GM19035 (cell line): Measurements from ENCODE around the gene CDH4.

ENCODE experiments used
- ATAC-seq: cut with Tn5 transposase; IDR thresholded peaks from one replicate; pipeline ENCODE4 v1.9.1; 2021; ENCODE audit not compliant: unreplicated experiment

The CDH4 gene

DNA sequence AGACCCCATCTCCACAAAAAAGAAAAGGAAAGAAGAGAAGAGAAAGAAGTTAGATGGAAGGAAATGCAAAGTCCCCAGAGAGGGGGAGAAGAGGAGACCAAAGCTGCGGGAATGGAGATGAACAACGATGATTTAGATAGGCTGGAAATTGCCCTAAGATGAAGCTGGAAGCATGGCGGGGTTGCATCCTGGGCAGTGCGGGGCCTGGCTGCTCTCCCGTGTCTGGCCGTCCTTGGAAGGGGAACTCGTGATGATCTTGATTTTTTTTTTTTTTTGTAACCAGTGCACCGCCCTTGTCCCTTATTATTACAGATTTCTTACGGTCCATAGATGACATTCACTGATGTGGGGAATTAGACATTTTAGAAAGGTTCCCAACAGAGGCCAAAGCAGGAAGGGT, 276.5 kb downstream of the CDH4 start:
- no peak for ATAC-seq

DNA sequence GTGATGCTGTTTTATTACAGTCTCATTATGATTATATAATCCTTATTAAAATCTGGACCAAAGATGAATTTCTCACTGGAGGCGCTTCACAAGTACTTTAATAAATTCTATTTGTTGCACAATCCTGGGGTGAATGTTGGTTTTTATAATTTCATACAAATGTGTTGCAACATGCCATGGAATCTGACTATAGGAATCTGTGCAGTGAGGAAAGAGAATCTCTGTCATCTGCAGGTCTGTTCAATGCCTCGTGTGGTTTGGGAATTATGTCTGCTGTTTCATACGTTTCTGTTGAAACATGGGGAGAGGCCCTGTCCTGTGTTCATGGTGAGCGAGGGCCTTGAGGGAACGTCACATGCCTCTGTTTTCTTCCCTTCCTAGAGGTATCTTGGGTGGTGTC, 277.3 kb downstream of the CDH4 start:
- ATAC-seq, result no peak

DNA sequence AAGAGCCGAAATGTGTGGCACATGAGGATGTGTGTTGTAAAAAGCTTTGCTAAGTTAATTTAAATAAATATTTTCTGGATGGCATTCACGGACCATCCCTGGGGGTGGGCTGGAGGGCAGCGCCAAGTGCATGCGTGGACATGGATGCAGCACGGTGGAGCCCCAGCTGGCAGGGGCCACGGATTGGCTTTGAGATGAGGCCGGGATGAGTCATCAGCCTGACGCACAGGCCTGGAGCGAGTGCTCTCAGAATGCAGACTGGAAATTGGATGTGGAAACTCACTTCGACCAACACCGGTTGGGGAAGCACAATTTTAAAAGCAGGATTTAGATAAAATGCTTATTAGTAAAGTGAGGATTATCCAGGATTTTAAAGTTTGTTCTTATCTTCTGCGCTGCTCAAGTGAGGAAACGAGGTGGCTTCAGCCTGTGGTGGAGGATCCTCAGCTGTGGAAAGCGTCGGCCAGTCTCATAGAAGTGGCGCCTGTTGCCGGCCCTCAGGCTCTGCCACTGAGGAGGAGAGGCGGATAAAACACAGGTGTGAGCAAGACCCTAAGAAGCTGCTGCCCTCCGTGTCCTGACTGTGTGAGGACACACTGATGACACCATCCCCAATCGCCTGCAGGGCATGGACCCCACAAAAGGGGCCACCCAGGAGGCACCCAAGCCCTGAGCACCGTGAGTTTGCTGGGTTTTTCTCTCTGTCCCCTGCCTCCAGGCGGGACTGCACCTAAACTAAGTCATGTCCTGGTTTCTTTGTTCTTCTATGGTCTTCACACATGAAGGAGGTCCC, 279.7 kb downstream of the CDH4 start:
- no peak for ATAC-seq

DNA sequence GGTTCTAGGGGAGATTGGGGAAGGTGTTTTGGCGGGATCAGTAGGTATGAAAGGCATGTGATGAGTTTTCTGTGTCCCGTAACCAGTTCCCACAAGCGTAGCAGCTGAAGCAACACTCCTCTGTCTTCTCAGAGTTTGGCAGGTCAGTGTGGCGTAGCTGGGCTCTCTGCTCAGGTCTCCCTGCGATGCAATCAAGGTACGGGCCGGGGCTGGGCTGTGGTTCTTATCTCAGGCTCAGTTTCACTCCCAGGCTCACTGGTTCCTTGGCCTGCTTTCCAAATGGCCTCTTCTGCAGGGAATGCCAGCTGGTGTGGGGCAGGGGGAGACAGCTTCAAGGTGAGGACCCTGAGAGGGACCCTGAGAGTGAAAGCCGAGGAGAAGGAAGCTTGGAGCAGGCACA, 280.7 kb downstream of the CDH4 start:
- ATAC-seq, result no peak

DNA sequence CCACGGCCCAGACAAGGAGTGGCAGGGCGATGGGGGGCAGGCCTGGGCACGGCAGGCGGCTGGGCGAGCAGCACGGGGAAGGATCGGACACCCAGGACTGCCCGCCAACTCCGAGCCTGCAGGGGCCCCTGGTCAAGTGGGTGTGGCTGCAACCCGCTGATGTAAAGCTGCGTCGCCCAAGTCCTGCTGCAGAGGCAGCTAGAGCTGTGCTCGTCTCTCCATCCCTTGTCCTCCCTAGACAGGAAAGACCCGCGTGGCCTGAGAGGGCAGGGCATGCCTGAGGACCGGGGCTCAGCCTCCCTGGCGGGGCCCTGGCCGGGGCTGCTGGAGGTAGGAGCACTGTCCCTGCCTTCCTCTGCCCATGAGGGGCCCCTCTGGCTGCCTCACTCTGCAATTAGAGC, 281.2 kb downstream of the CDH4 start:
- ATAC-seq, result no peak

DNA sequence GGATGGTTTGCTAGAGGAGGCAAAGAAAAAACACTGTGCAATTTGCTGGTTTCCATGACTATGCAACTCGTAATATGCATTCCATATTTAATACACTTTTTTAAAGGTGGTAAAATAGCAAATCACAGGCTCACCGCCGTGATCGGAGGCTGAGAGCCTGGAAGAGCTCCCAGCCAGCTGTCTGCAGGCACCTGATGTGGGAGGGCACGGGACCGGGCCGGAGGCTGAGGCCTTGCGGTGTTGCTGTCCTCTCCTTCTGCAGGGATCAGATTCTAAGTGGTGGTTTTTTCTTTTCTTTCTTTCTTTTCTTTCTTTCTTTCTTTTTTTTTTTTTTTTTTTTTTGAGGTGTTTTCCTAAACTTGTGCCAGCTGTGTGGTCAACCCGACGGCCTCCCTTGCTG, 282.3 kb downstream of the CDH4 start:
- no peak for ATAC-seq

DNA sequence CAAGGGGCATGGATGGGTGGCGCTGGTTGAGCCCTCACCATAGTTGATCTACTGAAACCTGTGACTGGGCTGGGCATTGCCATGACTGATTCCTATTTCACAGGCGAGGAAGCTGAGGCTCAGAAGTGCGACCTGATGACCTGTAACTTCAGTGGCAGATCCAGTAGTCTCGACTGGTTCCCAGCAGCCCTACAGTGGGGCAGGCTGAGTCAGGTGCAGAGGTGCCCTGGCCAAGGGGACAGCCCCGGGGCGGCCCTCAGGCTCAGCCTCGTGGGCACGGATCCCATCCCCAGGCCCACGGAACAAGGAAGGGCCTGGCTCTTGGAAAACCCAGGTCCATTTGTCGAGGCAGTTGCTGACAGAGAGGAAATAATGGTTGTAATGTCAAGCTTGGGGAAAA, 283.0 kb downstream of the CDH4 start:
- no peak for ATAC-seq

DNA sequence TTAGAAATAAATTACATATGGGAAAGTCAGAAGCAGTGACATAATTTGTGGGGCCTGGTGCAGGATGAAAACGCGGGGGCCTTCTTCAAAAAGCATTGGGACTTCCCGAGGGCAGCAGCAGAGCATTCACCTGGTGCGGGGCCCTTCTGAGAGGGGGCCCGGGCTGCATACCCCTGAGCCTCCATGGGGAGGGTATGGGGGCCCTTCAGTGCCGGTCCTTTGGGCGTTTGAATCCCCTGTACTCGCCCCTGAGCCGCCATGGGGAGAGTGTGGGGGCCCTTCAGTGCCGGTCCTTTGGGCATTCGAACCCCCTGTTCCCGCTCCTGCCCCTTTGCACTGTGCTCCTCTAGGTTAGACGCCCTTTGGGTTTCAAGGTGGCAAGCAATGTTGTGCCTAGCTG, 283.5 kb downstream of the CDH4 start:
- no peak for ATAC-seq

DNA sequence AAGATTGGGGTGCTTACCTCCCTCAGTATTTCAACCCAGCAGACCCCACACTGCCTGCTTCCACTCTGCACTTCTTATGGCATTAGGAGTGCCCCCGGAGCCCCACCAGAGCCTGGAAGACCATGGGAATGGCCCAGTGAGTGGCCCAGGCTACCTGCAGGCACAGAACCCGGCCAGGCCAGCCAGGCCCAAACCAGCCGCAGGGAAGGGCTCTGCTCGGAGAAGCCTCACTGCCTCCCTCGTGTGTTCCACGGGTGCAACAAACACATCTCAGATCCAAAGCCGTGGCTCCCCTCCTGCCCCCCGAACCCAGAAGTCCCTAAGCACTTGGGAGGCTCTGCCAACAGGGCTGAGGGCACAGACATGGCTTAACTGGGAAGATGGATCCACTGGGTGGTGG, 283.9 kb downstream of the CDH4 start:
- no peak for ATAC-seq

DNA sequence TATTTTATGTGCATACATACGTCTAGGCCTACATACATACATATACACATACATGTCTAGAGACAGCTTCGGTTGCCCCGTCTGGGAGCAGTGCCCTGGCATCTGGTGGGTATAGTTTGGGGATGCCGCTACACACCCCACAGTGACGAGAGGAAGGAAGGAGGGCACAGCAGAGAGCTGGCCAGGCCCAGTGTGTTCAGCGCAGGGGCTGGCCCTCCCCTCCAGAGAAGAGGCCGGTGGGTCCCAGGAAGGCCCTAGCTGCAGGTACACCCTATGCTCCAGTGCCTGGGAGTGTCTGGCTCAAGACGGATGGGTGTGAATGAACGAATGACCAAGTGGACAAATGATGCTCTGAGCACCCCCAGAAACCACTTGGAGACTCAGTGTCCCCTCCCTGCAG, 284.6 kb downstream of the CDH4 start:
- ATAC-seq, result no peak

DNA sequence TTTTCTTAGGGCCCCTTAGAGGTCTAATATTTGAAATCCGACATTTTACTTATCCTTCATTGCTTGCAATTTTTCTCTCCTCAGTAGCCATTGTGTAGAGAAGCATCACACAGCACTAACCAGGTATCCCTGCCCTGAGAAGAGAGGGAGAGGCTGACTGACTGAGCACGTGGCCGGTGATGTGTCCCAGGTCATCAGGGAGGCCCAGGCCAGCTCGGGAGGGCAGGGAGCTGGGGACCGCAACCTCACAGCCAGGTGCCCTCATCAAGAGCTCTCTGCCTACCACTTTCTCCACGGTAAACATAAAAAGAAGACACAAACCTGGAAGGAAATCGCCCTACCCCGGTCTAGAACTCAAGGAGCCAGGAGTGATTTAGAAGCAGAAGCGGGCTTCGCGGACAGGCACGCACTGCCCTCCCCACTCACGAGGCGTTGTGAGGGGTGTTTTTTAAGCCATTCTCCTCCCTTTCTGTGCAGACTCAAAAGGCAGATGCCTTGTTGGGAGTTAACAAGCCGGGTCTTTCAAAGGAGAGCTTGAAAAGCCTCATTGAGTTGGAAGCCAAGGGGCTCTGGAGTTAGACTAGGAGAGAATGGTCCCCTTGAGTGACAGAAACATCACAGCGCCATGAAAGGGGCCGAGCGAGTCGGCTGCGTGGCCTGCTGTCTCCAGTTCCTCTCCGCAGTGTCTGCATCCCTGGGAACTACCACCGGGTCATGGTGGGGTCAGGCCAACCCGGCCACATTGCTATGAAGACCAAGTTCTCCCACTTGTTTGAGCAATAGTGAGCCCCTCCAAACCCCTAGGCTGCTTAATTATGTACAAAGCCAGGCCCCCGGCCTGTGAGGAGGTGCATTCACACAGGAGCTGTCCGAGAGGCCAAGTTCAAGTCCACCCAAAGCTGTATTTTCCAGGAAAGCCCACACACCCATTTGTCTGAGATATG, 285.4 kb downstream of the CDH4 start:
- no peak for ATAC-seq

DNA sequence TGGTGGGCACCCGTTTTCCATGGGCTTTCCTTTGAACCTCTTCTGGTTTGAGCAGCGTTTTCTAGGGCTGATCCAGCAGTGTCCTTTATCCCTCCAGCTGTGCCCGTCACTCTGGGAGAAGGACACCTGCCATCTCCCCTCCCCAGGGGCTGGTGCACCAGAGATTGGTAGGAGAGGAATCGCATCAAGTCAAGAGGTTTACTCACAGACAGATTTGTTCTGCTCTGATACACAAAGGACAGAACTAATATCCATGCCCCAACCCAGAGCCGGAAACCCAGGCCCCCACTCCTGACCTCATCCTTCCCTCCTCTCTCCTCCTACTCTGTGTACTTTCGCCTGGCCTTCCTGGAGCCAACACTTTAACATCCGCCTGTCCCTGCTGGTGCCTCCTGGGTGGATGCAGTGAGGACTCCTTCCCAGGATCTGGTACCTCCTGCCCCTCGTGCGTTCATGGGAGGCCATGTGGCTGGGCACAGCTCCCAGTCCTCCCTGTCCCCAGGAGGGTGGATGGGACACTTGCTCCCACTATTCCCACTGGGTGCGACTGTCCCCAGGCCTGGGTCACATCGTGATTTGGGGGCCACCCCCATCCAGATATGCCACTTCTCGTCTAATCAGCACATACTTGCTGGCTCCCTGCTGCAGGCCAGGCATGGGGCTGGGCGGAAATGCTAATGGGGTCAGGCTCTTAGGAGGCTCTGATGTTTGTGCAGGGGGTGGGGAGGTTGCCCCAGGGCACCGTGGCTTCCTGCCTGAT, 286.3 kb downstream of the CDH4 start:
- no peak for ATAC-seq

DNA sequence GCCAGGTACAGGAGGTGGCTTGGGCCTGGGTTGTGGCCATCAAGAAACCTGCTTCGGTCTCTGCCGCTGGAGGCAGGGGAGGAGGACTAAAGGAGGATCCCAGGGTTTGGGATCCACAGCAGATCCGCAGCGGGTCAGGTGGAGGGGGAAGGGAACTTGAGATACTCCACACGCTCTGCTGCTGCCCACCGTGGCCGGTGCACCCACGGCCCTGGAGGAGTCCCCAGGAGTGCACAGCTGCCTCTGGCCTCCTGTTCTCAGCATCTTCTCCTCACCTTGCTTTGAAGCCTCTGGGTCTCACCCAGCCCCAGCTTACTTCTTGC, 286.8 kb downstream of the CDH4 start:
- no peak for ATAC-seq

DNA sequence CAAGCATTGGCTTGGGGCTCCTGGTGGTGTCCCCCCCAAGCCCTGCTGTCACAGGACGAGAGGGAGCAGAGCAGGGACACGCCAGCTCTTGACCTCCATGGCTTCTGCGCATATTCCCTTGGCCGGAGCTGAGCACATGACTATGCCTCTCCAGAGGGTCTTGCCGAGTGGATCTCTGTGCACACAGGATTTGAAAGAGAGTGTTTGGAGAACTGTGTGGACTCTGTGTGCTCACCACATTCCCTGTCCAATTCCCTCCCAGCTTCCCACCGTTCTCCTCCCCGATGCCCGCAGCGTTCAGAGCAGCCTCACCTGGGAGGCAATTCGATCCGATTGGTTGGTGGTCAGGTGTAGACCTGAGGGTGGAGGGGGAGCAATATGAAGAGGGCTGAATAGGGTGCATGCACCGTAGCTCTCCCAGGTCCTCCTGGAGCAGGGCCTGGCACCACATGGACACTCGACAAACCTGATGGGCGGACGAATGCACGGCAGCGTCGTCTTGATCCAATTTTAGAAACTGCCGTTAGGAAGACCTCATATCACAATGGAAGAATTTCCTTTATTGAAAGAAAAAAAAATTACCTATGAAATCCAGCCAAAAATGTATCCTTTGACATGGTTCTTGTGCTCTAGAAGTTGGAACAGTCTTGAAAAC, 287.8 kb downstream of the CDH4 start:
- ATAC-seq, result no peak

DNA sequence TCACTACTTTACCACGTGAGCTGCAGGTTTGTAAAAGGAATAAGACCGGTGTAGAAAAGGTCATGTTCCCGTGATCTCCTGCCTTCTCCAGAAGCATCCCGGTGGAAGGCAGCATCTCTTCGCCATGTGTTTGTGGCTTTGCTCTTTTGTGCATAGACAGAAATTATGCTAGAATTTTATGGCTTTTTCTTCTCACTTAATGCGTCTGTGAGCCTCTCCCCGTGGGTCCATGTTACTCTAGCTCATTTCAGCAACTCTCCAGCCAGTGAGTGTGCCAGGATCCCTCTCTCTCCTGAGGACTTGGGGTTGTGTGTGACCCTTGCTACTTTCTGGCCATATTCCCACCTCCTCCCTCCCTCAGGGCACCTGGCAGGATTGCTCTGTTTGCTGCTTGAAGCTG, 289.5 kb downstream of the CDH4 start:
- no peak for ATAC-seq

DNA sequence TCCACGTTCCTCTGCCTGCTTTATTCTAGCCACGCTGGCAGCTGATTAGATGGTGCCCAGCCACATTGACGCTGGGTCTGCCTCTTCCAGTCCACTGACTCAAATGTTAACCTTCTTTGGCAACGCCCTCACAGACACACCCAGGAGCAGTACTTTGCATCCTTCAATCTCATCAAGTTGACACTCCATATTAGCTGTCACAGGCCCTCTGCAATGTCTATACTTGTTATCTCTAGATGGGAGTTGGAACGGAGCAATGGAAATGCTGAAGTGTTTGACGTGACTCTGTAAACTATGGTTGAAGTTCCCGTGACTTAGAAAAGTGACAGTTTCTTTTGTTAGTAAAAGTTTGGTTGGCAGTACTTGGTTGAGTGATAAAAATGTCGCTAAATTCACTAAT, 291.0 kb downstream of the CDH4 start:
- no peak for ATAC-seq

DNA sequence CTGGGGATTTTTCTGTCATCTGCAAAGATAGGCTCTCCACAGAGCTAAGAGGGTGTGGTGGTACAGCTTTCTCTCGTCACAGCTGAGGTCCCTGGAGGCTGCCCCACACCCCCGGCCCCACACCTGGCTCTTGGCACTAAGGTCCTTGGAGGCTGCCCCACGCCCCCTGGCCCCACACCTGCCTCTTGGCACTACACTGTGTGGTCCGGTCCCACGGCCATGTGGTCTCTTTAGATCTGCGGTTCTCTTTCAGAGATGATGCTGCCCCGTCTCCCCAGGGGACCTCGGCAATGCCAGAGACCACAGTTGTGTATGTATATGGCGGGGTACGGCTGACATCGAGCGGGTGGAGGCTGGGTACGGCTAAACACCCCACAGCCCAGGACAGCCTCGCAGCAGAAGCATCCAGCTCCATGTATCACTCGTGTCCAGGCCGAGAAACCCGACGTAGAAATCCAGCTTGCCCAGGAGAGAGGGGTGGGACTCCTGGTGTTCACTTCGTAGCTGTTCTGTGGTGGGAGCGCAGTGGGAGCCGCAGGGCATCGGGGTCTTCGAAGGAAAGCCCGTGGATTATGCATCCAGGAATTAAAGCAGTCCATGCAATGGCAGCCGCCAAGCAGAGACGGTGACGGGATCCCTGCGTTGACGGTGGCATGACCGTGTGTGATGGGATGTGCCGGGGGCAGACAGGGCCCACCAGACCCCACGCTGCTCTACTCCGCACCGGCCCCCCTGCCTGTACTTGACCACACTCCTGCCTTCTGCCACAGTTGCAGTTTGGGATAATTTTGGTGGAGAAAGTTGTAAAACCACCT, 292.1 kb downstream of the CDH4 start:
- ATAC-seq, result no peak

DNA sequence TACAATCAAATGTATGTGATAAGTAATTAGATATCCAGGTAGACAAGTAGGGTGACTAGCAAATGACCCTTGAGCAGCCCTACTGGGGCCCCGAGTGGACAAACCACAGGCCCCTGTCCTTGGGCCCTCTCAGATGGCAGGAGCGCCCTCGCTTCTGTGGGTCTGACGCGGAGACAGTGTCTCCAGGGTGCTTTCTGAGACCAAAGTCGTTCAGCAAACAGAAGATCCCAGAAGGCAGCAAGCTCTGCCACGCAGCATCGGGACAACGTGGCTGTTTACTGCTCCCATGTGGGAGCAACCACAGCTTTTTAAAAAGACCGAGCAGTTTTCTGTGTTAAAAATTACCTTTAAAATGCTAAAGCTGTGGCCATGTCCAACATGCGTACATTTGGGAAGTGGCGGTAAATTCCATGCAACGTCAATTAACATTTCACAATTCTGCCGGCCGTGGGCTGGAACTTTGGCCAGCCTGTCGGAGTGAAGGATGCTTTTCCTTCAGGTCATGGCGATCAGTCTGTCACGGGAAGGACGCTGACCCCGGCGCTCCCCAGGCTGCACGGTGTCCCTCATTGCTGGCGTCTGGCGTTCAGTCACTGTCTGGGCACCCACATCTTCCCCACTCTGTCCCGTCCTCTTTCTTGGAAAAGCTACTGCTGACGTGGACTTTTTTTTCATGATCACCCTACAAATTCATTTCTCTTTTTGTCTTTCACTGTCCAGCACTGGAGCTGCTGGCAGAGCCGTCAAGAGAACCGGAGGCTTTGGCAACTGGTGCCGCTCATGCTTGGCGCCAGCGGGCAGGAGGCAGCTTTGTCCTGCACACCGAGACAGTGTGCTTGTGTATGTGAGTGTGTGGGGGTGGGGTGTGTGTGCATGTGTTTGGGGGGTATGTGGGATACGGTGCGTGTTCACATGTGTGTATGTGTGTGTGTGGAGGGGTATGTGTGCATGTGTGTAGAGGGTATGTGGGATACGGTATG, 293.1 kb downstream of the CDH4 start:
- ATAC-seq, result no peak

DNA sequence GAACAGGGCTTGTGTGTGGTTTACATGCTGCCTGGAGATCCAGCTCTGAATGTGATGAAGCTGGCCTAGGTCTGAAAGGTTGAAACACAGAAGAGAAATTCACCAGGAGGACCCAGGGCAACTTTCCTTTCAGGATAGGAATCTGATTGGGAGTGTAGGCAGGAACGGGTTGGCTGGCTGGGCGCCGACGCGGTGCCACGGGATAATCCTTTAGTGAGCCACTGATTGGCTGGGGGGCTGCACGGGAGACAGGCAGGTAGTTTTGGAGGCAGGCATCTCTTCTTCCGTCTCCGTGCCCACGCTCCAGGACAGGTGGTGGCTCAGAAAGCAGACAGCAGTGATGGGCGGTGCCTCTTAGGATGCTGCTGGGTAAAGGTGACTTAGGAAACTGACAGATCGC, 294.6 kb downstream of the CDH4 start:
- no peak for ATAC-seq
